WI38 (cell line): Measurements from ENCODE around the gene GSTM1.

Experiments
- H3K4me3 ChIP-seq: 2 replicates; pipeline ENCODE4 v1.5.1; 2011; ENCODE audit warnings: low read depth, mild to moderate bottlenecking, control low read depth, low read length
- CTCF ChIP-seq: IDR thresholded peaks from 2 replicates; pipeline ENCODE4 v1.5.1; 2012; ENCODE audit warnings: low read depth, mild to moderate bottlenecking, control low read depth, low read length

Gene GSTM1

DNA sequence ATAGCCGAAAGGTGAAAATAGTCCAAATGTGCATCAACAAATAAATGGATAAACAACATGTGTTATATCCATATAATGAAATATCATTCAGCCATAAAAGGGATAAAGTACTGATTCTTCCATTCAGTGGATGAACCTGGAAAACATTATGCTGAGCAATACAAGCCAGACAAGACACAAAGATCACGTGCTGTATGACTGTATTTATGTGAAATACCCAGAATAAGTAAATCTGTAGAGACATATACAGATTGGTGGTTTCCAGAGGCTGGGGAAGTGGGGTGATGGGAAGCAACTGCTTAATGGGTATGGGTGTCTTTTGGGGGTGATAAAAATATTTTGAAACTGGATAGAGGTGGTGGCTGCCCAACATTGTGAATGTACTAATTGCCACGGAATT, 45.0 kb upstream of the GSTM1 start:
- TF ChIP-seq CTCF: no peak

GRCh38 chr1:109643385-109644230, 44.0 kb upstream of the GSTM1 start:
- no peak overlapping the region for H3K4me3 ChIP-seq
- TF ChIP-seq CTCF: peak; percentile 89

More for the DNA sequence above, 45.0 kb upstream of the GSTM1 start:
- no peak overlapping the region for H3K4me3 ChIP-seq

GRCh38 chr1:109644670-109645069, 42.9 kb upstream of the GSTM1 start:
- TF ChIP-seq CTCF: no peak

GRCh38 chr1:109649491-109649914, 38.1 kb upstream of the GSTM1 start:
- H3K4me3 ChIP-seq: peak overlapping the region; percentile 40

More at GRCh38 chr1:109644670-109645069, 42.9 kb upstream of the GSTM1 start:
- no peak overlapping the region for H3K4me3 ChIP-seq

GRCh38 chr1:109650609-109651008, 37.0 kb upstream of the GSTM1 start:
- no peak overlapping the region for H3K4me3 ChIP-seq
- TF ChIP-seq CTCF: no peak

More at GRCh38 chr1:109649491-109649914, 38.1 kb upstream of the GSTM1 start:
- 0 out of 2 replicates have a peak, but pooled peaks have one; percentile 22 for TF ChIP-seq CTCF

DNA sequence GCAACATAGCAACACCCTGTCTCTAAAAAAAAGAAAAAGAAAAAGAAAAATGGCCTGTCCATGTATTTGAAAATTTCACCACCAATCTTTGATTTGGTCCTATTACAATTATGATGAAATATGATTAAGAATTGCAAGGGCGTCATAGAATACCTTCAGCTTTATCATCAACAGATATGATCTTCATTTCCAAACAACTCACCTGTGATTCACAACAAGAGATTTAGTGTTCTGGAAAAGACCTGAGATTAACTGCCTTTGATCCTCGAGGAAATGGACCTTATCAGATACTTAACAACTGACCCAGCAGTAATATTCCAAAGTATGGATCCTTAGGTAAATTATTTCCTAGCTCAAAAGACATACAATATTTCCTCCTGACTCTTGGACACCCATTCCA, 35.2 kb upstream of the GSTM1 start:
- TF ChIP-seq CTCF: no peak
- H3K4me3 ChIP-seq: no peak overlapping the region

DNA sequence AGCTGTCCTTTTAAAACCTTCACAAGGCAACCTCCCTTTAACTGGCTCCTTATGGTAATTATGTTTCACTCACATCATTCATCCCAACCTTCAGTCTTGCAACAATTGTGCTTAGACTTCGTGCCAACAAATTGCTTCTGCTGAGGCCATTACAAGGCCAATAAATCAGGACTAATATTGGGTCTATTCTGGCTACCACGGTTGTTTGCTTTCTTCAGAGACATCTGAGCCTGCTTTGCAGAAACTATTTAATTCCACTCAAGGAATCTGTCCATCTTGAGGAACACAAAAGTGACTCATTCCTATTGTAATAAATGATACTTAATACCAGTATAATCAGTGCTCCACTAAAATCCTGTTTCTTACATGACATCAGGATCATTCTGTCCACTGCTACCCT, 34.3 kb upstream of the GSTM1 start:
- no peak overlapping the region for H3K4me3 ChIP-seq
- no peak for TF ChIP-seq CTCF
